Transverse colon (tissue), 3 donors: ENCODE data around the gene SNX25.

ENCODE experiments used
- CTCF ChIP-seq, 5 experiments: fragments of 200-600 bp in 3 of 5; fragments of 450-650 bp in 2 of 5; sonication (generic) in 3 of 5; IDR thresholded peaks; 1 replicate in 2 of 5; 2 replicates in 3 of 5; pipeline ENCODE4 v1.5.1; 2016 to 2017; ENCODE audit warnings: antibody characterized with exemption in 5 of 5, inconsistent platforms in 3 of 5, mild to moderate bottlenecking in 2 of 5, moderate library complexity in 1 of 5
- POLR2A ChIP-seq: fragments of 450-650 bp; IDR thresholded peaks from one replicate; pipeline ENCODE4 v1.6.1; 2016; ENCODE audit warnings: antibody characterized with exemption, mild to moderate bottlenecking, moderate library complexity

- TF ChIP-seq CTCF (IDR thresholded peaks at IDR 0.05) (no peak), POLR2A (no peak)
These were observed 23.0 kb downstream of the SNX25 start for GRCh38 chr4:185232370-185232769.
